Measurements from ENCODE around the gene TEAD3. TPM values are rescaled to one million over a fixed set of nuclear protein-coding genes. Genes with fewer than 3 reads are reported as not detected.

TEAD3 gene
- total RNA-seq, 2 experiments from 2014 or later, result 0.60 to 0.66 TPM

GRCh38 chr6:35478259-35478658, 18.6 kb downstream of the TEAD3 start:
- Mint-ChIP-seq H3K9me3 (no peaks in the 10 kb centered on the region), H3K4me1 (peaks cover 6% of the 10 kb centered on the region), H3K27ac (no peak overlapping the region), H3K4me3 (no peak overlapping the region), H3K27me3 (no peaks in the 10 kb centered on the region), H3K36me3 (peaks cover under 1% of the 10 kb centered on the region)
- DNase-seq, result no peak

GRCh38 chr6:35477551-35478179, 19.2 kb downstream of the TEAD3 start:
- Mint-ChIP-seq H3K27ac (no peak overlapping the region), H3K4me1 (peaks cover 6% of the 10 kb centered on the region), H3K9me3 (no peaks in the 10 kb centered on the region), H3K27me3 (no peaks in the 10 kb centered on the region), H3K36me3 (peaks cover 6% of the 10 kb centered on the region), H3K4me3 (no peak overlapping the region)
- no peak for DNase-seq

- Mint-ChIP-seq H3K4me3 (no peak overlapping the region), H3K27me3 (peaks cover 2% of the 10 kb centered on the region), H3K36me3 (peaks cover 9% of the 10 kb centered on the region), H3K27ac (no peak overlapping the region), H3K4me1 (peaks cover 10% of the 10 kb centered on the region), H3K9me3 (no peaks in the 10 kb centered on the region)
- DNase-seq, result no peak
These were observed 19.9 kb downstream of the TEAD3 start for GRCh38 chr6:35477028-35477427.

GRCh38 chr6:35476004-35476403, 20.9 kb downstream of the TEAD3 start:
- Mint-ChIP-seq H3K36me3 (peaks cover 20% of the 10 kb centered on the region), H3K4me3 (no peak overlapping the region), H3K27ac (no peak overlapping the region), H3K27me3 (peaks cover 6% of the 10 kb centered on the region), H3K9me3 (no peaks in the 10 kb centered on the region), H3K4me1 (peaks cover 20% of the 10 kb centered on the region)
- no peak for DNase-seq

- Mint-ChIP-seq H3K27me3 (peaks cover 8% of the 10 kb centered on the region), H3K27ac (peak overlapping the region; percentile 20)
These were observed 21.3 kb downstream of the TEAD3 start for GRCh38 chr6:35475573-35475972.

GRCh38 chr6:35474942-35475570, 21.8 kb downstream of the TEAD3 start:
- H3K9me3 Mint-ChIP-seq, result peaks cover 1% of the 10 kb centered on the region
- peaks cover 29% of the 10 kb centered on the region for H3K36me3 Mint-ChIP-seq
- peaks cover 29% of the 10 kb centered on the region for H3K4me1 Mint-ChIP-seq
- H3K4me3 Mint-ChIP-seq, result no peak overlapping the region
- H3K27me3 Mint-ChIP-seq, result peaks cover 10% of the 10 kb centered on the region
- peak overlapping the region; percentile 21 for H3K27ac Mint-ChIP-seq
- no peak for DNase-seq

More at GRCh38 chr6:35475573-35475972, 21.3 kb downstream of the TEAD3 start:
- no peak for DNase-seq
- Mint-ChIP-seq H3K9me3 (peaks cover 1% of the 10 kb centered on the region), H3K4me1 (peaks cover 24% of the 10 kb centered on the region), H3K4me3 (no peak overlapping the region), H3K36me3 (peaks cover 24% of the 10 kb centered on the region)

GRCh38 chr6:35474131-35474941, 22.5 kb downstream of the TEAD3 start:
- no peak overlapping the region for H3K4me3 Mint-ChIP-seq

GRCh38 chr6:35473850-35474130, 23.1 kb downstream of the TEAD3 start:
- peaks cover 38% of the 10 kb centered on the region for H3K4me1 Mint-ChIP-seq
- peaks cover 1% of the 10 kb centered on the region for H3K9me3 Mint-ChIP-seq
- H3K36me3 Mint-ChIP-seq, result peaks cover 42% of the 10 kb centered on the region
- no peak for DNase-seq
- H3K4me3 Mint-ChIP-seq, result peak overlapping the region; percentile 22
- H3K27ac Mint-ChIP-seq, result peak overlapping the region; percentile 67
- peaks cover 19% of the 10 kb centered on the region for H3K27me3 Mint-ChIP-seq

More at GRCh38 chr6:35474131-35474941, 22.5 kb downstream of the TEAD3 start:
- H3K9me3 Mint-ChIP-seq, result peaks cover 1% of the 10 kb centered on the region
- peak overlapping the region; percentile 62 for H3K27ac Mint-ChIP-seq
- DNase-seq, result no peak
- H3K4me1 Mint-ChIP-seq, result peaks cover 36% of the 10 kb centered on the region
- H3K36me3 Mint-ChIP-seq, result peaks cover 36% of the 10 kb centered on the region
- peaks cover 17% of the 10 kb centered on the region for H3K27me3 Mint-ChIP-seq

GRCh38 chr6:35473075-35473849, 23.6 kb downstream of the TEAD3 start:
- peak; percentile 52 for DNase-seq
- H3K4me1 Mint-ChIP-seq, result peaks cover 38% of the 10 kb centered on the region
- H3K27ac Mint-ChIP-seq, result peak overlapping the region; percentile 68
- peaks cover 47% of the 10 kb centered on the region for H3K36me3 Mint-ChIP-seq
- peak overlapping the region; percentile 42 for H3K4me3 Mint-ChIP-seq
- H3K9me3 Mint-ChIP-seq, result peaks cover 1% of the 10 kb centered on the region
- H3K27me3 Mint-ChIP-seq, result peaks cover 19% of the 10 kb centered on the region

GRCh38 chr6:35471836-35472345, 25.0 kb downstream of the TEAD3 start:
- no peak for DNase-seq
- Mint-ChIP-seq H3K27ac (peak overlapping the region; percentile 97), H3K9me3 (peaks cover 1% of the 10 kb centered on the region), H3K27me3 (peaks cover 19% of the 10 kb centered on the region), H3K36me3 (peaks cover 57% of the 10 kb centered on the region), H3K4me3 (peak overlapping the region; percentile 98), H3K4me1 (peaks cover 46% of the 10 kb centered on the region)

GRCh38 chr6:35470663-35471120, 26.2 kb downstream of the TEAD3 start:
- Mint-ChIP-seq H3K27ac (peak overlapping the region; percentile 97), H3K9me3 (peaks cover 1% of the 10 kb centered on the region), H3K4me1 (peaks cover 44% of the 10 kb centered on the region), H3K36me3 (peaks cover 63% of the 10 kb centered on the region), H3K27me3 (peaks cover 19% of the 10 kb centered on the region), H3K4me3 (peak overlapping the region; percentile 98)
- no peak for DNase-seq

- Mint-ChIP-seq H3K27me3 (peaks cover 19% of the 10 kb centered on the region), H3K27ac (peak overlapping the region; percentile 97), H3K4me3 (peak overlapping the region; percentile 98), H3K36me3 (peaks cover 63% of the 10 kb centered on the region), H3K9me3 (peaks cover 1% of the 10 kb centered on the region), H3K4me1 (peaks cover 43% of the 10 kb centered on the region)
- DNase-seq, result no peak
These were observed 26.9 kb downstream of the TEAD3 start for GRCh38 chr6:35469751-35470662.

- Mint-ChIP-seq H3K9me3 (peaks cover 1% of the 10 kb centered on the region), H3K4me1 (peaks cover 40% of the 10 kb centered on the region), H3K27ac (peak overlapping the region; percentile 97), H3K27me3 (peaks cover 19% of the 10 kb centered on the region), H3K4me3 (peak overlapping the region; percentile 98), H3K36me3 (peaks cover 66% of the 10 kb centered on the region)
- DNase-seq, result peak; percentile 26
These were observed 27.7 kb downstream of the TEAD3 start for GRCh38 chr6:35468980-35469750.
